ENCODE data around the gene ZNF605.

ZNF605 gene

DNA sequence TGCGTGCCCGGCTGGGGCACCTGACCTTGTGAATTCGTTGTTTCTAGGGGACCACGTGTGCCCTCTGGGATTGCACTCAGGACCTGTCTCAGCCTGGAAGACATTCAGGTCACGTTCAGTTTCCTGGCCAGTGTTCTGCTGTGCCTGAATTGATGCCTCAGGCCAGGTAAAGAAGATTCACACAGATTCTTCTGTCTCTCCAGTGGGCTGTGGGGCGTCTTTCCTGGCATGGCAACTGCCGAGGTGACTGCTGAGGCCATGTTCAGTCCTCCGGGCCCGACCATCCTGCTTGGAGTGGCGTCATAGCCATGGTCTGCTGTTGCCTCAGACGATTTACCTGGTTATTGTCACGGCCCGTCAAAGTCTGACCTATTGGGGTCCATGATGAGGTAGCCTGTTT, 13.5 kb downstream of the ZNF605 start:
- ATAC-seq = no peak
- no peak for TF ChIP-seq ZFP3 (CRISPR knock-in tag; IDR thresholded peaks at IDR 0.05)
- no peak for TF ChIP-seq ISL1 (CRISPR knock-in tag; IDR thresholded peaks at IDR 0.05)
- TF ChIP-seq, protein P1, sequence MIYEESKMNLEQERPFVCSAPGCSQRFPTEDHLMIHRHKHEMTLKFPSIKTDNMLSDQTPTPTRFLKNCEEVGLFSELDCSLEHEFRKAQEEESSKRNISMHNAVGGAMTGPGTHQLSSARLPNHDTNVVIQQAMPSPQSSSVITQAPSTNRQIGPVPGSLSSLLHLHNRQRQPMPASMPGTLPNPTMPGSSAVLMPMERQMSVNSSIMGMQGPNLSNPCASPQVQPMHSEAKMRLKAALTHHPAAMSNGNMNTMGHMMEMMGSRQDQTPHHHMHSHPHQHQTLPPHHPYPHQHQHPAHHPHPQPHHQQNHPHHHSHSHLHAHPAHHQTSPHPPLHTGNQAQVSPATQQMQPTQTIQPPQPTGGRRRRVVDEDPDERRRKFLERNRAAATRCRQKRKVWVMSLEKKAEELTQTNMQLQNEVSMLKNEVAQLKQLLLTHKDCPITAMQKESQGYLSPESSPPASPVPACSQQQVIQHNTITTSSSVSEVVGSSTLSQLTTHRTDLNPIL (CRISPR knock-in tag; IDR thresholded peaks at IDR 0.05; ENCODE audit: low read depth) = no peak
- no peak for TF ChIP-seq ZNF8 (CRISPR knock-in tag; IDR thresholded peaks at IDR 0.05)
- TF ChIP-seq ZNF70 (CRISPR knock-in tag; IDR thresholded peaks at IDR 0.05) = no peak
- TF ChIP-seq, protein P2, sequence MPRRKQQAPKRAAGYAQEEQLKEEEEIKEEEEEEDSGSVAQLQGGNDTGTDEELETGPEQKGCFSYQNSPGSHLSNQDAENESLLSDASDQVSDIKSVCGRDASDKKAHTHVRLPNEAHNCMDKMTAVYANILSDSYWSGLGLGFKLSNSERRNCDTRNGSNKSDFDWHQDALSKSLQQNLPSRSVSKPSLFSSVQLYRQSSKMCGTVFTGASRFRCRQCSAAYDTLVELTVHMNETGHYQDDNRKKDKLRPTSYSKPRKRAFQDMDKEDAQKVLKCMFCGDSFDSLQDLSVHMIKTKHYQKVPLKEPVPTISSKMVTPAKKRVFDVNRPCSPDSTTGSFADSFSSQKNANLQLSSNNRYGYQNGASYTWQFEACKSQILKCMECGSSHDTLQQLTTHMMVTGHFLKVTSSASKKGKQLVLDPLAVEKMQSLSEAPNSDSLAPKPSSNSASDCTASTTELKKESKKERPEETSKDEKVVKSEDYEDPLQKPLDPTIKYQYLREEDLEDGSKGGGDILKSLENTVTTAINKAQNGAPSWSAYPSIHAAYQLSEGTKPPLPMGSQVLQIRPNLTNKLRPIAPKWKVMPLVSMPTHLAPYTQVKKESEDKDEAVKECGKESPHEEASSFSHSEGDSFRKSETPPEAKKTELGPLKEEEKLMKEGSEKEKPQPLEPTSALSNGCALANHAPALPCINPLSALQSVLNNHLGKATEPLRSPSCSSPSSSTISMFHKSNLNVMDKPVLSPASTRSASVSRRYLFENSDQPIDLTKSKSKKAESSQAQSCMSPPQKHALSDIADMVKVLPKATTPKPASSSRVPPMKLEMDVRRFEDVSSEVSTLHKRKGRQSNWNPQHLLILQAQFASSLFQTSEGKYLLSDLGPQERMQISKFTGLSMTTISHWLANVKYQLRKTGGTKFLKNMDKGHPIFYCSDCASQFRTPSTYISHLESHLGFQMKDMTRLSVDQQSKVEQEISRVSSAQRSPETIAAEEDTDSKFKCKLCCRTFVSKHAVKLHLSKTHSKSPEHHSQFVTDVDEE (CRISPR knock-in tag; IDR thresholded peaks at IDR 0.05) = no peak
- TF ChIP-seq TOX (CRISPR knock-in tag; IDR thresholded peaks at IDR 0.05; ENCODE audit: borderline replicate concordance) = no peak
- no peak for TF ChIP-seq ZFP30 (CRISPR knock-in tag; IDR thresholded peaks at IDR 0.05)
- no peak for TF ChIP-seq TCF4 (CRISPR knock-in tag; IDR thresholded peaks at IDR 0.05; ENCODE audit: borderline replicate concordance)
- TF ChIP-seq, protein P3, sequence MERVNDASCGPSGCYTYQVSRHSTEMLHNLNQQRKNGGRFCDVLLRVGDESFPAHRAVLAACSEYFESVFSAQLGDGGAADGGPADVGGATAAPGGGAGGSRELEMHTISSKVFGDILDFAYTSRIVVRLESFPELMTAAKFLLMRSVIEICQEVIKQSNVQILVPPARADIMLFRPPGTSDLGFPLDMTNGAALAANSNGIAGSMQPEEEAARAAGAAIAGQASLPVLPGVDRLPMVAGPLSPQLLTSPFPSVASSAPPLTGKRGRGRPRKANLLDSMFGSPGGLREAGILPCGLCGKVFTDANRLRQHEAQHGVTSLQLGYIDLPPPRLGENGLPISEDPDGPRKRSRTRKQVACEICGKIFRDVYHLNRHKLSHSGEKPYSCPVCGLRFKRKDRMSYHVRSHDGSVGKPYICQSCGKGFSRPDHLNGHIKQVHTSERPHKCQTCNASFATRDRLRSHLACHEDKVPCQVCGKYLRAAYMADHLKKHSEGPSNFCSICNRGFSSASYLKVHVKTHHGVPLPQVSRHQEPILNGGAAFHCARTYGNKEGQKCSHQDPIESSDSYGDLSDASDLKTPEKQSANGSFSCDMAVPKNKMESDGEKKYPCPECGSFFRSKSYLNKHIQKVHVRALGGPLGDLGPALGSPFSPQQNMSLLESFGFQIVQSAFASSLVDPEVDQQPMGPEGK (CRISPR knock-in tag; IDR thresholded peaks at IDR 0.05; ENCODE audit: borderline replicate concordance) = no peak
- TF ChIP-seq OSR1 (CRISPR knock-in tag; IDR thresholded peaks at IDR 0.05) = no peak
- TF ChIP-seq ZNF565 (CRISPR knock-in tag; conservative IDR thresholded peaks at IDR 0.05; ENCODE audit: low read depth) = no peak
- TF ChIP-seq CSDC2 (CRISPR knock-in tag; IDR thresholded peaks at IDR 0.05) = no peak
- TF ChIP-seq ARNTL (CRISPR knock-in tag; IDR thresholded peaks at IDR 0.05; ENCODE audit: borderline replicate concordance, low read depth) = no peak
- TF ChIP-seq, protein P4, sequence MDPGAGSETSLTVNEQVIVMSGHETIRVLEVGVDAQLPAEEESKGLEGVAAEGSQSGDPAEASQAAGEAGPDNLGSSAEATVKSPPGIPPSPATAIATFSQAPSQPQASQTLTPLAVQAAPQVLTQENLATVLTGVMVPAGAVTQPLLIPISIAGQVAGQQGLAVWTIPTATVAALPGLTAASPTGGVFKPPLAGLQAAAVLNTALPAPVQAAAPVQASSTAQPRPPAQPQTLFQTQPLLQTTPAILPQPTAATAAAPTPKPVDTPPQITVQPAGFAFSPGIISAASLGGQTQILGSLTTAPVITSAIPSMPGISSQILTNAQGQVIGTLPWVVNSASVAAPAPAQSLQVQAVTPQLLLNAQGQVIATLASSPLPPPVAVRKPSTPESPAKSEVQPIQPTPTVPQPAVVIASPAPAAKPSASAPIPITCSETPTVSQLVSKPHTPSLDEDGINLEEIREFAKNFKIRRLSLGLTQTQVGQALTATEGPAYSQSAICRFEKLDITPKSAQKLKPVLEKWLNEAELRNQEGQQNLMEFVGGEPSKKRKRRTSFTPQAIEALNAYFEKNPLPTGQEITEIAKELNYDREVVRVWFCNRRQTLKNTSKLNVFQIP (CRISPR knock-in tag; IDR thresholded peaks at IDR 0.05; ENCODE audit: borderline replicate concordance, low read depth) = no peak
- no peak for TF ChIP-seq BACH2 (CRISPR knock-in tag; IDR thresholded peaks at IDR 0.05; ENCODE audit: borderline replicate concordance)
- TF ChIP-seq RARB (CRISPR knock-in tag; IDR thresholded peaks at IDR 0.05) = no peak

DNA sequence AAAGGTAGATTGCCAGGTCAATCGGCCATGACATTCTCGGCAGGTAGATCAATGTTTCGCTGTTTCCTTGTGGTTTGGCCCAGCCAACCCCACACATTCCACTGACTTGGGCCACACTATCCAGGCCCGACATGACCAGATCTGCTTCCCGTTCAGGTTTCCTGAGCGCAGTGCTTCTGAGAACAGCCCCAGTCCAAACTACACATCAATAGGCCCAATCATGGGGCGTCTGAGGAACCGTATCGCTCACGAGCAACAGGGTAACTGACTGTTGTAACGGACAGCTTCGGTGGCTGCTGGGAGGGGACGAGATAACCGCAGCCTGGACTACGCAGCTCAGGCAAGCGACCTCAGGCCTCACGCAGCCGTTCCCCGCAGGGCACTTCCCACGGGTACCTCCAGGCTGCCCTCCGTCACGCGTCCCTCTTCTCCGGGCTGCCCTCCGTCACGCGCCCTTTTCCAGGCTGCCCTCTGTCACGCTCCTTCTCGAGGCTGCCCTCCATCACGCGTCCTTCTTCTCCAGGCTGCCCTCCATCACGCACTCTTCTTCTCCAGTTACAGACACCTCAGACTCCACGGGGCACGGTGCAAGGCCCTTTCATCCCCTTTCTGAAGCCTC, 14.7 kb downstream of the ZNF605 start:
- ATAC-seq = no peak
- TF ChIP-seq SNAI2 (CRISPR knock-in tag; IDR thresholded peaks at IDR 0.05) (no peak), ZFP3 (CRISPR knock-in tag; IDR thresholded peaks at IDR 0.05) (no peak)
- TF ChIP-seq, protein P1 (CRISPR knock-in tag; IDR thresholded peaks at IDR 0.05; ENCODE audit: low read depth) = no peak
- TF ChIP-seq, protein P4 (CRISPR knock-in tag; IDR thresholded peaks at IDR 0.05; ENCODE audit: borderline replicate concordance, low read depth) = no peak
